PFSK-1 (cell line): Measurements from ENCODE around the gene KLK6.

Source experiments
- FOXP2 ChIP-seq: optimal IDR thresholded peaks from 2 replicates; pipeline ENCODE3; 2011; ENCODE audit warnings: borderline replicate concordance, control low read depth, inconsistent platforms; ENCODE audit not compliant: insufficient read depth; ENCODE audit errors: extremely low read length, extremely low read depth
- POLR2AphosphoS5 ChIP-seq: IDR thresholded peaks from 2 replicates; pipeline ENCODE4 v1.6.1; 2012; ENCODE audit warnings: low read depth, mild to moderate bottlenecking, control low read depth, low read length, moderate library complexity
- SIN3A ChIP-seq: IDR thresholded peaks from 2 replicates; pipeline ENCODE4 v1.6.1; 2012; ENCODE audit warnings: mild to moderate bottlenecking, low read length, moderate library complexity, borderline replicate concordance; ENCODE audit not compliant: insufficient read depth
- TAF1 ChIP-seq: IDR thresholded peaks from 2 replicates; pipeline ENCODE4 v1.6.1; 2012; ENCODE audit warnings: low read length, control low read depth, borderline replicate concordance; ENCODE audit not compliant: insufficient read depth
- TF ChIP-seq, protein P1 (sequence below), 2 experiments: IDR thresholded peaks; 2 replicates each; pipeline versions ENCODE4 v1.6.1 to v1.8.0; 2011 to 2012; ENCODE audit warnings: low read depth in 2 of 2, low read length in 2 of 2, control low read depth in 1 of 2, inconsistent platforms in 1 of 2, mild to moderate bottlenecking in 1 of 2, moderate library complexity in 1 of 2; ENCODE audit not compliant: insufficient read depth in 1 of 2

The KLK6 gene

DNA sequence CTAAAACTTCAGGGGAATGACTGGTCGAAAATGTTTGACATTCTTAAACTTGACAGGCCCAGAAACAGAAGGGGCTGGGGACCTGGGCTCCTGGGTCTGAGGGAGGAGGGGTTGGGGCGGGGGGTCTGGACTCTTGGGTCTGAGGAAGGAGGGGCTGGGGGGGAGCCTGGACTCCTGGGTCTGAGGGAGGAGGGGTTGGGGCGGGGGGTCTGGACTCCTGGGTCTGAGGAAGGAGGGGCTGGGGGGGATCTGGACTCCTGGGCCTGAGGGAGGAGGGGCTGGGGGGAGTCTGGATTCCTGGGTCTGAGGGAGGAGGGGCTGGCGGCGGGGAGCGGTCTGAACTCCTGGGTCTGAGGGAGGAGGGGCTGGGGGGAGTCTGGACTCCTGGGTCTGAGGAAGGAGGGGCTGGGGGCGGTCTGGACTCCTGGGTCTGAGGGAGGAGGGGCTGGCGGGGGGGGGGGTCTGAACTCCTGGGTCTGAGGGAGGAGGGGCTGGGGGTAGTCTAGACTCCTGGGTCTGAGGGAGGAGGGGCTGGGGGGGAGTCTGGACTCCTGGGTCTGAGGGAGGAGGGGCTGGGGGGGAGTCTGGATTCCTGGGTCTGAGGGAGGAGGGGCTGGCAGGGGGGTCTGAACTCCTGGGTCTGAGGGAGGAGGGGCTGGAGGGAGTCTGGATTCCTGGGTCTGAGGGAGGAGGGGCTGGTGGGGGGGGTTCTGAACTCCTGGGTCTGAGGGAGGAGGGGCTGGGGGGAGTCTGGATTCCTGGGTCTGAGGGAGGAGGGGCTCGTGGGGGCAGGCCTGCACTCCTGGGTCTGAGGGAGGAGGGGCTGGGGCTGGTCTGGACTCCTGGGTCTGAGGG lies 5.5 kb upstream of the KLK6 start:
- TF ChIP-seq SIN3A (no peak), TAF1 (no peak), POLR2AphosphoS5 (no peak), FOXP2 (no peak)
- TF ChIP-seq, protein P1, sequence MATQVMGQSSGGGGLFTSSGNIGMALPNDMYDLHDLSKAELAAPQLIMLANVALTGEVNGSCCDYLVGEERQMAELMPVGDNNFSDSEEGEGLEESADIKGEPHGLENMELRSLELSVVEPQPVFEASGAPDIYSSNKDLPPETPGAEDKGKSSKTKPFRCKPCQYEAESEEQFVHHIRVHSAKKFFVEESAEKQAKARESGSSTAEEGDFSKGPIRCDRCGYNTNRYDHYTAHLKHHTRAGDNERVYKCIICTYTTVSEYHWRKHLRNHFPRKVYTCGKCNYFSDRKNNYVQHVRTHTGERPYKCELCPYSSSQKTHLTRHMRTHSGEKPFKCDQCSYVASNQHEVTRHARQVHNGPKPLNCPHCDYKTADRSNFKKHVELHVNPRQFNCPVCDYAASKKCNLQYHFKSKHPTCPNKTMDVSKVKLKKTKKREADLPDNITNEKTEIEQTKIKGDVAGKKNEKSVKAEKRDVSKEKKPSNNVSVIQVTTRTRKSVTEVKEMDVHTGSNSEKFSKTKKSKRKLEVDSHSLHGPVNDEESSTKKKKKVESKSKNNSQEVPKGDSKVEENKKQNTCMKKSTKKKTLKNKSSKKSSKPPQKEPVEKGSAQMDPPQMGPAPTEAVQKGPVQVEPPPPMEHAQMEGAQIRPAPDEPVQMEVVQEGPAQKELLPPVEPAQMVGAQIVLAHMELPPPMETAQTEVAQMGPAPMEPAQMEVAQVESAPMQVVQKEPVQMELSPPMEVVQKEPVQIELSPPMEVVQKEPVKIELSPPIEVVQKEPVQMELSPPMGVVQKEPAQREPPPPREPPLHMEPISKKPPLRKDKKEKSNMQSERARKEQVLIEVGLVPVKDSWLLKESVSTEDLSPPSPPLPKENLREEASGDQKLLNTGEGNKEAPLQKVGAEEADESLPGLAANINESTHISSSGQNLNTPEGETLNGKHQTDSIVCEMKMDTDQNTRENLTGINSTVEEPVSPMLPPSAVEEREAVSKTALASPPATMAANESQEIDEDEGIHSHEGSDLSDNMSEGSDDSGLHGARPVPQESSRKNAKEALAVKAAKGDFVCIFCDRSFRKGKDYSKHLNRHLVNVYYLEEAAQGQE (IDR thresholded peaks at IDR 0.05; ENCODE audit: insufficient read depth in 1 of 2, low read depth in 2 of 2, low read length in 2 of 2) = no peak

DNA sequence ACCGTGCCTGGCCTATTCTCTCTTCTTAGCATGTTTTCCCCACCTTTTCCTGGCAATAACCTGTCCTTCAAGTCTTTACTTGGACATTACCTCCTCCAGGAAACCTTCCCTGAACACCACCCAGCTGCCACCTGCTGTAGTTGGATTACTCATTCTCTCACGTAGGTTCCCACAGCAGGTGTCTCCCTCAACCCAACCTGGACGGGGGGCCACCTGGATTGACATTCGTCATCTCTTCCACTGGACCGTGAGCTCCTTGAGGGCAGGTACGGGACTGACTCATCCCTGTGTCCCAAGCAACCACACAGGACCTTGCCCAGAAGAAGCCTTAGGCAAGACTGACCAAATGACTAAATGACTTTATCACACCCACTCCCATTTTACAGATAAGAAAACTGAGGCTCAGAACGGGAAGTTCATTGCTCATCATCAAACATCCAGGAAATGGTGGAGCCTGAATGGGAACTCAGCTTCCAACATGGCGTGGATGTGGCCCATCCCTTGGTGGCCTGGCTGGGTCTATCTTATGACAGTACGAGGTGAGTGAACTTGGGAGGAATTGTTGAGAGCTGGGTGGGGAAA lies 3.5 kb upstream of the KLK6 start:
- TF ChIP-seq TAF1 (no peak), SIN3A (no peak), FOXP2 (no peak), POLR2AphosphoS5 (no peak)
- TF ChIP-seq, protein P1 (IDR thresholded peaks at IDR 0.05; ENCODE audit: insufficient read depth in 1 of 2, low read depth in 2 of 2, low read length in 2 of 2) = no peak

DNA sequence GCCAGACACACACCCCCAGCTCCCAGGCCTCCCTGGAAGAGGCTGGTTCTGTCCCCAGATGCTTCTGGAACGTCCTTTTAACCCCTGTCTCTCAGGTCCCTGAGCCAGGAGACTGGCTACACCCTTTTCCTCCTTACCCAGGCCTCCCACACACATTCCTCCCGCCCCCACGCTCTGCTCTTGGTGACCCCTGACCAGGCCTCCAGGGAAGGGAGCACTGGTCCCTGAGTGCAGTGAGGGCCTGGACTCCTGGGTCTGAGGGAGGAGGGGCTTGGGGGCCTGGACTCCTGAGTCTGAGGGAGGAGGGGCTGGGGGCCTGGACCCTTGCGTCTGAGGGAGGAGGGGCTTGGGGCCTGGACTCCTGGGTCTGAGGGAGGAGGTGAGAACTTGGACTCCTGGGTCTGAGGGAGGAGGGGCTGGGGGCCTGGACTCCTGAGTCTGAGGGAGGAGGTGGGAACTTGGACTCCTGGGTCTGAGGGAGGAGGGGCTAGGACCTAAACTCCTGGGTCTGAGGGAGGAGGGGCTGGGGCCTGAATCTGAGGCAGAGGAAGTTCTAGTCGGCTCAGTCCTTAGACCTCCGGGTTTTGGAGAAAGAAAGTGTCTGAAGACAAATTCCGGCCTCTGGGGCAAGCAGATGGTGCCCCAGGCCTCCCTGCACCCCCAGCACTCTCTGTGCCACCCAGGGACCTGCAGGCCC lies 527 bp downstream of the KLK6 start:
- TF ChIP-seq, protein P1 (IDR thresholded peaks at IDR 0.05; ENCODE audit: insufficient read depth in 1 of 2, low read depth in 2 of 2, low read length in 2 of 2) = no peak
- TF ChIP-seq TAF1 = no peak
- no peak for TF ChIP-seq FOXP2

DNA sequence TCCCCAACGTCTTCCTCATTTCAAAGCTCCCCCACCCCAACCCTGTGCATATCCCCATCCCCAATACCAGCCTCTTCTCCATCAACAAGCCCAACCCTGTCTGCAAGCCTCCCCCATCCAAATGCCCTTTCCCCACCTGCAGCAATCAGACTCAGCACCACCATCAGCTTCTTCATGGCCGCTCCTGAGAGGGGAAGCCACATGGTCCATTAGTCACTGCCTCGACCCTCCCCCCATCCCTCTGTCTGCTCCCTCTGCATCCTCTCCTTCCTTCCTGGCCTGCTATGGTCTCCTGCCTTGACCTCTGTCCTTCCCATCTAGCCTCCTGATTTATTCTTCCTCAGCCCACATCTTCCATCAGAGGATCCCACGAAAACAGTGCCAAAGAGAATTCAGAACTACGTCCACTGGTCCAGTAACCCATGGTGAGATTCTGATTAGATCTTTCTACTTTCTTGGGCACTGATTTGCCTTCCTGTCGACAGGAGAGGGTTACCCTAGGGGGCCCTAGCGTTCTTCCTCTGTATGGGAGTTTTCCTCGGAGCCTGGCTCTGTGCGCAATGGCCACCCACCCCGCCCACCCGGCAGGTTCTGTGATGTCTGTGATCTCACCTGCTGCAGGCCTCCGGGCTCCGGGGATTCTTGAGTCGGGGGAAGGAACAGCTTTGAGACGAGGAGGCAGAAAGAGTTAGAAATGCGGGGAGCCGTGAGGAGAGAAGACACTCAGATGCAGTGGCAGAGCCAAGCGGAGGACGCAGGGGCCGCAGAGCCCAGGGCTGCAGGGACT lies 1.3 kb downstream of the KLK6 start:
- TF ChIP-seq FOXP2 (no peak), SIN3A (no peak), POLR2AphosphoS5 (no peak), TAF1 (no peak)
- TF ChIP-seq, protein P1 (IDR thresholded peaks at IDR 0.05; ENCODE audit: insufficient read depth in 1 of 2, low read depth in 2 of 2, low read length in 2 of 2) = no peak
